Measurements from ENCODE around the gene S1PR4. TPM values are rescaled to one million over a fixed set of nuclear protein-coding genes. Genes with fewer than 3 reads are reported as not detected.

The S1PR4 gene
- polyA plus RNA-seq, 3 donors from 2014 or later: 238 to 344 (median 258) TPM

DNA sequence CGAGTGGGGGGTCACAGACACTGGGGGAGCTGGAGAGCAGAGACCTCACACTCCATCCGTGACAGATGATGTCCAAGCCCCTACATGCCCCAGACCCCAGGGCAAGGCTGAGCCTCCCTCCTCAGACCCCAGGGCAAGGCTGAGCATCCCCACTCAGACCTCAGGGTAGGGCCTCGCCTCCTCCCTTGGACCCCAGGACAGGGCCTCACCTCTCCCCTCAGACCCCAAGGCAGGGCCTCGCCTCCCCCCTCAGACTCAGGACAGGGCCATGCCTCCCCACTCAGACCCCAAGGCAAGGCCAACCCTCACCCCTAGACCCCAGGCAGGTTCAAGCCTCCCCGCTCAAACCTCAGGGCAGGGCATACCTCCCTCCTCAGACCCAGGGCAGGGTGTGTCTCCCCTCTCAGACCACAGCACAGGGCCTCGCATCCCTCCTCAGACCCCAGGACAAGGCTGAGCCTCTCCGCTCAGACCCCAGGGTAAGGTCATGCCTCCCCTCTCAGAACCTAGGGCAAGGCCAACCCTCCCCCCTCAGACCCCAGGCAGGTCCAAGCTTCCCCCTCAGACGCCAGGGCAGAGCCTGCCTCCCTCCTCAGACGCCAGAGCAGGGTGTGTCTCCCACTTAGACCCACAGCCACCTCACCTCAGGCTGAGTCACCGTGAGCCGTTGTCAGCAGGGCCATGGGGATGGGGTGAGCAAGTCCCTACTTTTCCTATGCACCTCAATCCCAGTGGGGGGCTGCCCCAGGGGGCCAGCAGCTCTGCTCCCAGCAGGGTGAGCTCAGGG lies 1.7 kb upstream of the S1PR4 start:
- peak overlapping the region; percentile 93 to 98 (median 97) for H3K27ac Mint-ChIP-seq
- DNase-seq: peak; percentile 58 to 72 (median 70)
- H3K27me3 Mint-ChIP-seq (ENCODE audit: low read depth in 3 of 3): peaks cover 18 to 20% (median 19%) of the 10 kb centered on the region in 3 donors
- peaks cover 31 to 36% of the 10 kb centered on the region in 2 donors for H3K4me1 Mint-ChIP-seq
- H3K36me3 Mint-ChIP-seq: peaks cover 4 to 8% (median 7%) of the 10 kb centered on the region in 3 donors
- no peaks in the 10 kb centered on the region for H3K9me3 Mint-ChIP-seq
- peak overlapping the region; percentile 82 to 84 (median 83) for H3K4me3 Mint-ChIP-seq

DNA sequence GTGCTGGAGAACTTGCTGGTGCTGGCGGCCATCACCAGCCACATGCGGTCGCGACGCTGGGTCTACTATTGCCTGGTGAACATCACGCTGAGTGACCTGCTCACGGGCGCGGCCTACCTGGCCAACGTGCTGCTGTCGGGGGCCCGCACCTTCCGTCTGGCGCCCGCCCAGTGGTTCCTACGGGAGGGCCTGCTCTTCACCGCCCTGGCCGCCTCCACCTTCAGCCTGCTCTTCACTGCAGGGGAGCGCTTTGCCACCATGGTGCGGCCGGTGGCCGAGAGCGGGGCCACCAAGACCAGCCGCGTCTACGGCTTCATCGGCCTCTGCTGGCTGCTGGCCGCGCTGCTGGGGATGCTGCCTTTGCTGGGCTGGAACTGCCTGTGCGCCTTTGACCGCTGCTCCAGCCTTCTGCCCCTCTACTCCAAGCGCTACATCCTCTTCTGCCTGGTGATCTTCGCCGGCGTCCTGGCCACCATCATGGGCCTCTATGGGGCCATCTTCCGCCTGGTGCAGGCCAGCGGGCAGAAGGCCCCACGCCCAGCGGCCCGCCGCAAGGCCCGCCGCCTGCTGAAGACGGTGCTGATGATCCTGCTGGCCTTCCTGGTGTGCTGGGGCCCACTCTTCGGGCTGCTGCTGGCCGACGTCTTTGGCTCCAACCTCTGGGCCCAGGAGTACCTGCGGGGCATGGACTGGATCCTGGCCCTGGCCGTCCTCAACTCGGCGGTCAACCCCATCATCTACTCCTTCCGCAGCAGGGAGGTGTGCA lies 587 bp downstream of the S1PR4 start:
- H3K27me3 Mint-ChIP-seq (ENCODE audit: low read depth in 3 of 3): peaks cover 19 to 21% (median 20%) of the 10 kb centered on the region in 3 donors
- DNase-seq: peak in 1 of 3 donors; percentile 38
- peaks cover 8 to 11% (median 8%) of the 10 kb centered on the region in 3 donors for H3K36me3 Mint-ChIP-seq
- H3K4me3 Mint-ChIP-seq: peak overlapping the region; percentile 98 to 100 (median 100)
- peaks cover 42 to 53% of the 10 kb centered on the region in 2 donors for H3K4me1 Mint-ChIP-seq
- no peaks in the 10 kb centered on the region for H3K9me3 Mint-ChIP-seq
- H3K27ac Mint-ChIP-seq: peak overlapping the region; percentile 89 to 98 (median 96)

- peaks cover 49 to 59% of the 10 kb centered on the region in 2 donors for H3K4me1 Mint-ChIP-seq
- peak in 1 of 3 donors; percentile 35 for DNase-seq
- peak overlapping the region; percentile 98 to 100 (median 100) for H3K4me3 Mint-ChIP-seq
- H3K36me3 Mint-ChIP-seq: peaks cover 8 to 13% (median 9%) of the 10 kb centered on the region in 3 donors
- H3K27me3 Mint-ChIP-seq (ENCODE audit: low read depth in 3 of 3): peaks cover 19 to 21% (median 20%) of the 10 kb centered on the region in 3 donors
- H3K9me3 Mint-ChIP-seq: no peaks in the 10 kb centered on the region
- peak overlapping the region; percentile 89 to 98 (median 96) for H3K27ac Mint-ChIP-seq
These were observed 1.2 kb downstream of the S1PR4 start for GRCh38 chr19:3179739-3180293.

- Mint-ChIP-seq H3K9me3 (no peaks in the 10 kb centered on the region), H3K4me3 (peak overlapping the region; percentile 90 to 97 (median 94)), H3K27me3 (ENCODE audit: low read depth in 3 of 3) (peaks cover 10 to 16% (median 15%) of the 10 kb centered on the region in 3 donors), H3K4me1 (peaks cover 60 to 66% of the 10 kb centered on the region in 2 donors), H3K36me3 (peaks cover 8 to 13% (median 9%) of the 10 kb centered on the region in 3 donors), H3K27ac (peak overlapping the region; percentile 78 to 97 (median 91))
- DNase-seq: no peak
These were observed 5.4 kb downstream of the S1PR4 start for GRCh38 chr19:3183721-3184641.

DNA sequence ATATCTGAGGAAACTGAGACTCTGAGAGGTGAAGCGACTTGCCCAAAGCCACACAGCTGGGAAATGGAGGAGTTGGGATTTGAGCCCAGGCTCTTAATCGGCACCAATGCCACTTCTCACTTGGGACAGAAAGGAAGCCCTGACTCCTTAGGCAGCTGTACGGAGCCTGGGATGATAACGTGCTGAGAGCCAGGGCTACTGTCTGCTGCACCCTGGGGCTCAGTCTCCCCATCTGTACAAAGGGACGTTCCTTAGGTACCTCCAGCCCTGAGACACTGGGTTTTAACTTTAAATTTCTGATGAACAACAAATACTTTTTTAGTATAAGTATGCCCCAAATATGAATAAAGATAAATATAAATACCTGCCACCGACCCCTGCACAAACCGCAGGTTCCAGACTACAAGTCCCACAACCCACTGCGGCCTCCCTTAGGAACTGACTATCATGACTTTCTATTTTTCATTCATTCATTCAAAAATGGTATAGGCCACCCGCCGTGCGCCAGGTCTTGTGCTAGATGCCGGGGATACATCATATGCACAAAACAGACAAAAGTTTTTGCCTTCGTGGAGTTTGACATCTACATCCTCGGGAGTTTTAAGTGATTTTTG lies 6.4 kb downstream of the S1PR4 start:
- Mint-ChIP-seq H3K9me3 (no peaks in the 10 kb centered on the region), H3K27me3 (ENCODE audit: low read depth in 3 of 3) (peaks cover 7 to 15% (median 10%) of the 10 kb centered on the region in 3 donors), H3K4me1 (peaks cover 66 to 70% of the 10 kb centered on the region in 2 donors), H3K36me3 (peaks cover 8 to 13% (median 9%) of the 10 kb centered on the region in 3 donors), H3K27ac (peak overlapping the region; percentile 90 to 97 (median 94)), H3K4me3 (peak overlapping the region; percentile 90 to 97 (median 94))
- no peak for DNase-seq

DNA sequence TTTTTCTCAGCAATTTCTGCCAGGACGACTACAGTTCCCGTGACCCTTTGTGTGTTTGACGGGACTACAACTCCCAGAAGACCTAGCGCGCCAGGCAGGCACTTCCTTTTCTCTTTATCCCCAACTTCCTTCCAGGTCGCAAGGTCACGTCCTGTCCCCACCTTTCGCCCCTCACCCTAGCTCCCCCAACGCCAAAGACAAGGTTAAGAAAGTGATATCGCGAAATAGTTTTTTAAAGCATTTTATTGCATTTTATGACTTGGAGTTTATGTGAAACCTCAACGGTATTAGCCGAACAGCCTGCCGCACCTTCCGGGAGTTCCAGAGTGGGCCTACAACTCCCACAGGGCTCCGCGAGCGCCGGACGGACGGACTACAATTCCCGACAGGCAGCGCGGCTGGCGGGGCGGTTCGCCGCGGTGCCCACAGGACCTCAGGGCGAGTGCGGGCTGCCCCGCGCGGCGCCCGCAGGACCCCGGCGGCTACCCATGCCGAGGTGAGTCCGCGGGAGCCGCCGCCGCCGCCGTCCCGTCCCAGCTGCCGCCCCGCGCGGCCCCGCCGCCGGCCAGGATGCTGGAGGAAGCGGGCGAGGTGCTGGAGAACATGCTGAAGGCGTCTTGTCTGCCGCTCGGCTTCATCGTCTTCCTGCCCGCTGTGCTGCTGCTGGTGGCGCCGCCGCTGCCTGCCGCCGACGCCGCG lies 7.0 kb downstream of the S1PR4 start, which contains the start of gene NCLN:
NCLN (plus strand) TSS at position 470 of the 699 bp plus-strand sequence; CDS start at position 571, 101 bp downstream.
- H3K36me3 Mint-ChIP-seq: peaks cover 3 to 8% (median 4%) of the 10 kb centered on the region in 3 donors
- peak within 1 kb of the TSS; percentile 90 to 97 (median 94) for H3K27ac Mint-ChIP-seq
- peaks cover 61 to 64% of the 10 kb centered on the region in 2 donors for H3K4me1 Mint-ChIP-seq
- no peaks in the 10 kb centered on the region for H3K9me3 Mint-ChIP-seq
- peak; percentile 94 to 95 (median 95) for DNase-seq
- peaks cover 2 to 10% (median 8%) of the 10 kb centered on the region in 3 donors for H3K27me3 Mint-ChIP-seq (ENCODE audit: low read depth in 3 of 3)
- peak within 1 kb of the TSS; percentile 90 to 97 (median 94) for H3K4me3 Mint-ChIP-seq

- Mint-ChIP-seq H3K27ac (peak overlapping the region; percentile 65 to 83 (median 78)), H3K36me3 (peaks cover 0 to 6% (median 4%) of the 10 kb centered on the region in 3 donors), H3K9me3 (no peaks in the 10 kb centered on the region), H3K4me1 (peaks cover 58 to 60% of the 10 kb centered on the region in 2 donors), H3K4me3 (peak overlapping the region; percentile 80 to 84 (median 82)), H3K27me3 (ENCODE audit: low read depth in 3 of 3) (peaks cover 5 to 10% (median 7%) of the 10 kb centered on the region in 3 donors)
- no peak for DNase-seq
These were observed 7.7 kb downstream of the S1PR4 start for GRCh38 chr19:3186160-3186688.

GRCh38 chr19:3186891-3187661 lies 8.5 kb downstream of the S1PR4 start:
- H3K9me3 Mint-ChIP-seq: no peaks in the 10 kb centered on the region
- peaks cover 5 to 10% (median 7%) of the 10 kb centered on the region in 3 donors for H3K27me3 Mint-ChIP-seq (ENCODE audit: low read depth in 3 of 3)
- H3K4me1 Mint-ChIP-seq: peaks cover 54 to 60% of the 10 kb centered on the region in 2 donors
- H3K36me3 Mint-ChIP-seq: peaks cover 0 to 6% (median 4%) of the 10 kb centered on the region in 3 donors
- H3K4me3 Mint-ChIP-seq: peak overlapping the region; percentile 80 to 84 (median 82)
- peak overlapping the region; percentile 62 to 83 (median 78) for H3K27ac Mint-ChIP-seq
- no peak for DNase-seq

DNA sequence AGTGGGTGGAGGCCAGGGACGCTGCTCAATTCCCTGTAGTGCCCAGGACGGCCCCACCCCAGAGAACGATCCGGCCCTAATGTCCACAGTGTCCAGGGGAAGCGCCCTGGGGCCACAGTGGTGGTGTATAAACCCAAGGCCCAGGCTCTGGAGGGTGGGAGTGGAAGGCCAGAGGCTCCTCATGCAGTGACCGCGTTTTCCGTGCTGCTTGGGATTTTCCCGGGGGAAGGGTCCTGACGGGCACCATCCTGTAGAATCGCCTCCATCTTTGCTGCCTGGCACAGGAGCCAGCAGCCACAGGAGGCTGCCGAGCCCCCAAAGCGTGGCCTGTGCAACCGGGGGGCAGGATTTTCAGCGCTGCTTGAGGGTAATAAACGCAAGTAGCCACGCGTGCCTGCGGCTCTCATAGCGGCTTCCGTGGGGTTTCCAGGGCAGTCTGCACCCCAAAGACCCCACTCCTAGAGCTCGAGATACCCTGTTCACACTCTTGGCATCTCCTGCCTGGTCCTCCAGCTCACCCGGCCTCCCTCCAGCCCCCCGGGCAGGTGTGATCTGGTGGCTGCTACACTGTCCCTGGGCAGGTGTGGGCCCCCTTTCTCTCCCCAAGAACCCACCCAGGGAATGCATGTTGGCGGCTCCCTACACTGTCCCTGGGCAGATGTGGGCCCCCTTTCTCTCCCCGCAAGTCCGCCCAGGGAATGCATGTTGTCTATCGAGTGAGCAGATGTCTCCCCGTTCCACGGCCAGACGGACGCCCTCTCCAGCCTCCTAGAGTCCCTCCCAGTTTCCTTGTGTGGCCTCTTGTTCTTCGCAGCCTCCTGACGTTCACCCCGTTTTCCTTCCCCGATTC lies 9.3 kb downstream of the S1PR4 start:
- peak overlapping the region in 2 of 6 donors; percentile 16 to 28 for H3K27ac Mint-ChIP-seq
- H3K27me3 Mint-ChIP-seq (ENCODE audit: low read depth in 3 of 3): peaks cover 5 to 10% (median 7%) of the 10 kb centered on the region in 3 donors
- peaks cover 0 to 6% (median 4%) of the 10 kb centered on the region in 3 donors for H3K36me3 Mint-ChIP-seq
- peak overlapping the region in 4 of 5 donors; percentile 26 to 82 (median 42) for H3K4me3 Mint-ChIP-seq
- H3K4me1 Mint-ChIP-seq: peaks cover 49 to 57% of the 10 kb centered on the region in 2 donors
- DNase-seq: no peak
- no peaks in the 10 kb centered on the region for H3K9me3 Mint-ChIP-seq

Data from immature natural killer cell (primary cell).